OCI-LY1 (cell line): ENCODE data around the gene KCNH1.

Experiments used
- H2AFZ ChIP-seq: fragments of 200-600 bp; sonication (generic), shearing (Covaris generic); 2 replicates; pipeline ENCODE4 v1.6.0; 2014; ENCODE audit warnings: antibody characterized with exemption, mild to moderate bottlenecking, low read length
- H3F3A ChIP-seq: fragments of 200-600 bp; sonication (generic), shearing (Covaris generic); 2 replicates; pipeline ENCODE4 v1.6.0; 2014; ENCODE audit warnings: mild to moderate bottlenecking, antibody characterized with exemption, low read length, moderate library complexity; ENCODE audit not compliant: insufficient read depth
- H3K27ac ChIP-seq: fragments of 200-600 bp; sonication (generic); 2 replicates; pipeline ENCODE4 v1.5.1; 2014; ENCODE audit warnings: low read length, mixed run types, mild to moderate bottlenecking, low read depth; ENCODE audit not compliant: poor library complexity, severe bottlenecking
- H3K27me3 ChIP-seq: fragments of 200-600 bp; sonication (generic); 2 replicates; pipeline ENCODE4 v1.6.0; 2014; ENCODE audit warnings: antibody characterized with exemption, mild to moderate bottlenecking, low read length, moderate library complexity; ENCODE audit not compliant: insufficient read depth
- H3K36me3 ChIP-seq: fragments of 200-600 bp; sonication (generic); 2 replicates; pipeline ENCODE4 v1.6.1; 2014; ENCODE audit warnings: mild to moderate bottlenecking, antibody characterized with exemption, low read length, moderate library complexity, mixed read lengths; ENCODE audit not compliant: insufficient read depth
- H3K4me1 ChIP-seq: fragments of 200-600 bp; sonication (generic); 2 replicates; pipeline ENCODE4 v1.5.1; 2014; ENCODE audit warnings: mild to moderate bottlenecking, low read length, moderate library complexity; ENCODE audit not compliant: insufficient read depth, severe bottlenecking
- H3K4me2 ChIP-seq: fragments of 200-600 bp; sonication (generic), shearing (Covaris generic); 2 replicates; pipeline ENCODE4 v1.6.1; 2014; ENCODE audit warnings: low read length
- H3K4me3 ChIP-seq: fragments of 200-600 bp; sonication (generic); 2 replicates; pipeline ENCODE4 v1.5.1; 2014; ENCODE audit warnings: low read length, low read depth, mild to moderate bottlenecking, mixed read lengths; ENCODE audit not compliant: poor library complexity, severe bottlenecking
- H3K79me2 ChIP-seq: fragments of 200-600 bp; shearing (Covaris generic); 2 replicates; pipeline ENCODE4 v1.6.1; 2016; ENCODE audit warnings: mixed run types, low read length, mixed read lengths; ENCODE audit not compliant: insufficient read depth
- H3K9ac ChIP-seq: fragments of 200-600 bp; sonication (generic), shearing (Covaris generic); 2 replicates; pipeline ENCODE4 v1.6.1; 2014; ENCODE audit warnings: mild to moderate bottlenecking, low read length, mixed read lengths
- H3K9me2 ChIP-seq: fragments of 200-600 bp; sonication (generic), shearing (Covaris generic); 2 replicates; pipeline ENCODE4 v1.6.1; 2014; ENCODE audit warnings: low read depth, mild to moderate bottlenecking, low read length, mixed read lengths
- H3K9me3 ChIP-seq: fragments of 200-600 bp; shearing (Covaris generic); 2 replicates; pipeline ENCODE4 v1.6.1; 2014; ENCODE audit warnings: low read length, mixed read lengths
- H4K20me1 ChIP-seq: fragments of 200-600 bp; sonication (generic), shearing (Covaris generic); 2 replicates; pipeline ENCODE4 v1.6.0; 2016; ENCODE audit warnings: mild to moderate bottlenecking, low read length; ENCODE audit not compliant: insufficient read depth
- CTCF ChIP-seq: fragments of 200-600 bp; sonication (generic), shearing (Covaris generic); IDR thresholded peaks from 2 replicates; pipeline ENCODE4 v1.5.1; 2017; ENCODE audit warnings: mild to moderate bottlenecking, antibody characterized with exemption, low read length, moderate library complexity, mixed read lengths
- EZH2 ChIP-seq: fragments of 200-600 bp; sonication (generic), shearing (Covaris generic); IDR thresholded peaks from 2 replicates; pipeline ENCODE4 v1.8.0; 2017; ENCODE audit warnings: borderline replicate concordance, mixed run types, mild to moderate bottlenecking, antibody characterized with exemption, low read length, moderate library complexity, mixed read lengths

Gene KCNH1

GRCh38 chr1:210678306-210678705, 455.6 kb downstream of the KCNH1 start:
- no peak overlapping the region for H3K27ac ChIP-seq
- no peaks in the 10 kb centered on the region for H3K4me1 ChIP-seq
- no peak overlapping the region for H3K9ac ChIP-seq
- H2AFZ ChIP-seq = no peak overlapping the region
- no peaks in the 10 kb centered on the region for H3K9me3 ChIP-seq
- no peaks in the 10 kb centered on the region for H3K79me2 ChIP-seq
- no peaks in the 10 kb centered on the region for H3K9me2 ChIP-seq
- H3K36me3 ChIP-seq = no peaks in the 10 kb centered on the region
- H3K4me3 ChIP-seq = no peak overlapping the region
- TF ChIP-seq EZH2 (no peak), CTCF (no peak)
- H4K20me1 ChIP-seq = no peaks in the 10 kb centered on the region
- H3K27me3 ChIP-seq = no peaks in the 10 kb centered on the region
- H3F3A ChIP-seq = no peaks in the 10 kb centered on the region
- no peak overlapping the region for H3K4me2 ChIP-seq

GRCh38 chr1:210677533-210677932, 456.4 kb downstream of the KCNH1 start:
- no peaks in the 10 kb centered on the region for H3K79me2 ChIP-seq
- no peaks in the 10 kb centered on the region for H3K27me3 ChIP-seq
- no peaks in the 10 kb centered on the region for H4K20me1 ChIP-seq
- no peak overlapping the region for H3K27ac ChIP-seq
- no peaks in the 10 kb centered on the region for H3F3A ChIP-seq
- TF ChIP-seq CTCF (no peak), EZH2 (no peak)
- no peak overlapping the region for H3K9ac ChIP-seq
- no peak overlapping the region for H2AFZ ChIP-seq
- no peaks in the 10 kb centered on the region for H3K36me3 ChIP-seq
- H3K4me3 ChIP-seq = no peak overlapping the region
- H3K9me3 ChIP-seq = no peaks in the 10 kb centered on the region
- H3K9me2 ChIP-seq = no peaks in the 10 kb centered on the region
- H3K4me2 ChIP-seq = no peak overlapping the region
- H3K4me1 ChIP-seq = no peaks in the 10 kb centered on the region

GRCh38 chr1:210676539-210676938, 457.4 kb downstream of the KCNH1 start:
- Histone ChIP-seq H3K9me3 (no peaks in the 10 kb centered on the region), H3K27me3 (no peaks in the 10 kb centered on the region), H3K4me2 (no peak overlapping the region), H3K27ac (no peak overlapping the region), H2AFZ (no peak overlapping the region), H3K36me3 (no peaks in the 10 kb centered on the region), H3F3A (no peaks in the 10 kb centered on the region), H3K4me3 (no peak overlapping the region), H3K9ac (no peak overlapping the region), H3K4me1 (no peaks in the 10 kb centered on the region), H3K9me2 (no peaks in the 10 kb centered on the region), H3K79me2 (no peaks in the 10 kb centered on the region), H4K20me1 (no peaks in the 10 kb centered on the region)
- no peak for TF ChIP-seq EZH2
- TF ChIP-seq CTCF = no peak
